Chondrocyte (in vitro differentiated cells): ENCODE data around the gene ALPP. TPM values are rescaled to one million over a fixed set of nuclear protein-coding genes. Genes with fewer than 3 reads are reported as not detected.
"Not testable (repeated sequence)": the region's sequence is repeated elsewhere in the genome, so short reads cannot be mapped to it uniquely, and the experiment has no call there.

Source experiments
- DNase-seq: peaks from one replicate; pipeline ENCODE4 v3.0.0; 2021; ENCODE audit warnings: mixed read lengths, low spot score
- H3K27ac Mint-ChIP-seq: one replicate; pipeline ENCODE4 v1.8.0; 2021; ENCODE audit warnings: mild to moderate bottlenecking, moderate library complexity, mixed read lengths; ENCODE audit not compliant: unreplicated experiment
- H3K27me3 Mint-ChIP-seq: 2 replicates; pipeline ENCODE4 v1.8.0; 2021; ENCODE audit warnings: low read depth, mixed read lengths
- H3K36me3 Mint-ChIP-seq: 2 replicates; pipeline ENCODE4 v1.8.0; 2021; ENCODE audit warnings: low read depth, mixed read lengths
- H3K4me1 Mint-ChIP-seq: 2 replicates; pipeline ENCODE4 v1.8.0; 2021; ENCODE audit warnings: low read depth, mild to moderate bottlenecking, mixed read lengths
- H3K4me3 Mint-ChIP-seq: one replicate; pipeline ENCODE4 v1.8.0; 2021; ENCODE audit warnings: mild to moderate bottlenecking, moderate library complexity, mixed read lengths; ENCODE audit not compliant: unreplicated experiment
- H3K9me3 Mint-ChIP-seq: 2 replicates; pipeline ENCODE4 v1.8.0; 2021; ENCODE audit warnings: low read depth, mixed read lengths
- total RNA-seq: library from RNA; stranded (reverse); gene quantifications from 3 replicates; pipeline ENCODE4 v1.2.1, GENCODE V29; 2021
- TF ChIP-seq, protein P1 (sequence below): fragments of 200-600 bp; sonication (generic); IDR thresholded peaks from 2 replicates; pipeline ENCODE4 v1.5.0; 2021; ENCODE audit warnings: antibody characterized with exemption, mild to moderate bottlenecking, moderate library complexity

The ALPP gene
- total RNA-seq, 1 donor from 2014 or later: not detected

DNA sequence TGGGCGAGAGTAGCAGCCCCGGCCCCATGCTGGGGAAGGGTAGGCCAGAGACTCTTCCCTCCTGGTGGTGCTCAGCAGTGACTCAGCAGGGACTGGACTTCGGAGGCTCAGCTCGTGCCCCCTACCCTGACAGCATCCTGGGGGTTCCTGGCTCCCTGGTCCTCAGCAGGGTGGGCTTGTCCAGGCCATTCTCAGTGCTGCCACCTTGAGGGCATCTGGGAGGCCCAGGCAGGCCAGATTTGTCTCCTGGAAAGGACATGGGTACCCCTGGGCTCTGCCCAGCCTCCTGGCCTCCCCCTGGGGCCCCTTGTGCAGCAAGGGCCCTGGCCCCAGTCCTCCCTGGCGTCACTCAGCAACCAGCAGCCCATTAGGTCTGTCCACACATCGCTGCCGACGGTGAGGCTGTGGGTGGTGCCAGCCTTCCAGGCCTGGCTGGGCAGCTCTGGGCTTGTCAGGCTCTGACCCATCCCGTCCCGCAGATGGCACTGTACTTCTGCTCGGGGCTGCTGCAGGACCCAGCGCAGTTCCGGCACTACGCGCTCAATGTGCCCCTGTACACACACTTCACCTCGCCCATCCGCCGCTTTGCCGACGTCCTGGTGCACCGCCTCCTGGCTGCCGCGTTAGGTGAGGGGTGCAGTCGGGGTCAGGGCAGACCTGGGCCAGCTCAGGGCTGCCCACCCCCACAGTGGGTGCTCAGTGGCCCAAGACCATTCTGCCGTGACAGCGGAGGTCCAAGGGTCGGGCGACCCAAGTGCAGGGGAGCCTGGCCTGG lies 45.0 kb upstream of the ALPP start:
- Mint-ChIP-seq H3K36me3 (no peaks in the 10 kb centered on the region), H3K9me3 (no peaks in the 10 kb centered on the region), H3K27ac (no peak overlapping the region), H3K4me3 (no peak overlapping the region), H3K4me1 (no peaks in the 10 kb centered on the region), H3K27me3 (no peaks in the 10 kb centered on the region)
- peak; percentile 85 for DNase-seq
- TF ChIP-seq, protein P1, sequence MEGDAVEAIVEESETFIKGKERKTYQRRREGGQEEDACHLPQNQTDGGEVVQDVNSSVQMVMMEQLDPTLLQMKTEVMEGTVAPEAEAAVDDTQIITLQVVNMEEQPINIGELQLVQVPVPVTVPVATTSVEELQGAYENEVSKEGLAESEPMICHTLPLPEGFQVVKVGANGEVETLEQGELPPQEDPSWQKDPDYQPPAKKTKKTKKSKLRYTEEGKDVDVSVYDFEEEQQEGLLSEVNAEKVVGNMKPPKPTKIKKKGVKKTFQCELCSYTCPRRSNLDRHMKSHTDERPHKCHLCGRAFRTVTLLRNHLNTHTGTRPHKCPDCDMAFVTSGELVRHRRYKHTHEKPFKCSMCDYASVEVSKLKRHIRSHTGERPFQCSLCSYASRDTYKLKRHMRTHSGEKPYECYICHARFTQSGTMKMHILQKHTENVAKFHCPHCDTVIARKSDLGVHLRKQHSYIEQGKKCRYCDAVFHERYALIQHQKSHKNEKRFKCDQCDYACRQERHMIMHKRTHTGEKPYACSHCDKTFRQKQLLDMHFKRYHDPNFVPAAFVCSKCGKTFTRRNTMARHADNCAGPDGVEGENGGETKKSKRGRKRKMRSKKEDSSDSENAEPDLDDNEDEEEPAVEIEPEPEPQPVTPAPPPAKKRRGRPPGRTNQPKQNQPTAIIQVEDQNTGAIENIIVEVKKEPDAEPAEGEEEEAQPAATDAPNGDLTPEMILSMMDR: peak; percentile 74

DNA sequence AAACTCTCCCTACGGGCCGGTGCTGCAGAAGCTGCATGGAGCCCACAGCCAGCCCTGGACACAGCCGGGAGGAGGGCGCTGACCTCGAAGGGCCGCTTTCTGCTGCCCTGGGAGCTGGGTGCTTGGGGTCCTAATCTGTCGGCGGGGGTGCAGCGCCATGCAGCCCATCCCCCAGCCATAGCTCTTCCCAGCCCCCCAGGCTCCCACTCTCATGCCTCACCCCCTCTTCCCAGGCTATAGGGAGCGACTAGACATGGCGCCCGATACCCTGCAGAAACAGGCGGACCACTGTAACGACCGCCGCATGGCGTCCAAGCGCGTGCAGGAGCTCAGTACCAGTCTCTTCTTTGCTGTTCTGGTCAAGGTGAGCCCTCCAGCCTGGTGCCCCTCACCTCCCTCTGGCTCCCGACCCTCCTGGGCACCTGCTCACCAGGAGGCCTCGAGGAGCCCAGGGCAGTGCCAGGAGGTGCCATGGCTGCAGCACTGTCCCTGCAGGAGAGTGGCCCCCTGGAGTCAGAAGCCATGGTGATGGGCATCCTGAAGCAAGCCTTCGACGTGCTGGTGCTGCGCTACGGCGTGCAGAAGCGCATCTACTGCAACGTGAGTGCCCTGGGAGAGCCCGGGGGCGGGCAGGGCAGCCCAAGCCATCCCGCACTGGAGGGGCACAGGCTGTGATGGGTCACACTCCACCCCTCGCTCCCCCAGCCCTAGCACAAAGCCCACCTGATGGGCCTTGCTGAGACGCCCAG lies 44.2 kb upstream of the ALPP start:
- H3K4me3 Mint-ChIP-seq, H3K9me3 Mint-ChIP-seq, H3K36me3 Mint-ChIP-seq, H3K27me3 Mint-ChIP-seq, H3K27ac Mint-ChIP-seq, H3K4me1 Mint-ChIP-seq: not testable (repeated sequence)
- DNase-seq: peak; percentile 77

DNA sequence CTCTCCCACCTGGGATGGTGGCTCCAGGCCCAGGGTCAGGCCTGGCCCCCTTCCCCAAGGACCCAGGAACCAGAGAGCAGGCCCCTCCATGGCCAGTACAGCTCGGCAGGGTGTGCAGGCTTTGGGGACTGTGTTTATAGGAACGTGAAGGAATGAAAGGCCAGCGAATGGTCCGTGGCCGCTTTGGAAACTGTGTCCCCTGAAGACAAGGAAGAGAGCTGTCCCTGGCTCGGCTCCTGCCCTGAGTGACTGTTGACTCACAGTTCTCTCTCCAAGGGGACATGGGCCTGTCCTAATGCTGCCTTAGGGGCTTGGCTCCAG lies 43.7 kb upstream of the ALPP start:
- H3K36me3 Mint-ChIP-seq, DNase-seq, H3K4me3 Mint-ChIP-seq: not testable (repeated sequence)

DNA sequence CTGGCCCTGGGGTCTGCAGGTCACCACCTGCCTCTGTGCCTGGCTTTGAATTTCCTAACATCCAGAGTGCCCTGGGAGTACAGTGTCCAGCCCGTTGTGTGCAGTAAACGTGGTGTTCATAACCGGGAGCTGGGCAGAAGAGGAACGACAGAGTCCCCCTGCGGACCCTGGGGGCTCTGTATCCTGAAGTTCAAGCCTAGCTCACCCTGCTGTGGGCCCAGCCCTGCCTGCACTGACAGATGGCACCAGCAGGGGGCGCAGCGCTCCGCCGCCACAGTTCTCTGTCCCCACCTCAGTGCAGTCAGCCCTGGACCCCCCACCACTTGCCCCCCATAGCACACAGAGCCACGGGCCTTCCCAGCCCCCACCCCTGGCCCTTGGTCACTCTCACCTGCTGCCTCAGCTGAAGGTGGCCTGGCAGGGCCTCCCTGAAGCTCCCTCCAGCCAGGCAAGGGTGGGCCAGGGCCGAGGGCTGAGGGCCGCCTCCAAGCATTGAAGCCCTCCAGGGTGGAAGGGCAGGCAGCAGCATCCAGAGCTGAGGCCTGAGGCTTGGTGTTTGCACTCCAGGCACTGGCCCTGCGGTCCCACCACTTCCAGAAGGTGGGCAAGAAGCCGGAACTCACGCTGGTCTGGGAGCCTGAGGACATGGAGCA lies 43.2 kb upstream of the ALPP start:
- H3K27ac Mint-ChIP-seq, H3K36me3 Mint-ChIP-seq, H3K9me3 Mint-ChIP-seq, H3K4me1 Mint-ChIP-seq, H3K4me3 Mint-ChIP-seq, H3K27me3 Mint-ChIP-seq: not testable (repeated sequence)
- DNase-seq: peak; percentile 72
- TF ChIP-seq, protein P1: peak; percentile 79

More for the DNA sequence above, 43.7 kb upstream of the ALPP start:
- H3K27me3 Mint-ChIP-seq, H3K9me3 Mint-ChIP-seq, H3K4me1 Mint-ChIP-seq, H3K27ac Mint-ChIP-seq: not testable (repeated sequence)

DNA sequence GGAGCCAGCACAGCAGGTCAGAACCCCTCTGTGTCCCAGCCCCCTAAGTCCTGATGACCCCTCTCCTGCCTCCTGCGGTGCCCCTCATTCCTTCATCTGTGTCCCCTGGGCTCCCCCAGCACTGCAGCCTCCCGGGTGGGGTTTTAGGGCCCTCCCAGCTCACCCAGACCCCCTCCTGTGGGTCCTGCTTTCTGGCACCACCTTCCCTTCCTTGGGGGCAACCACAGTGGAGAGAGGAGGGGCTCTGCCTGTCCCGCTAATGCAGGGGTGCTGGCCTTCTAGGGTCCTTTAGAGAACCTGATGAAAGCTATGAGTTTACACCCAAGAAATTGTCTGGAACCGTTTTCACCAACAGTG lies 42.7 kb upstream of the ALPP start:
- Mint-ChIP-seq H3K27ac (no peak overlapping the region), H3K36me3 (no peaks in the 10 kb centered on the region), H3K4me1 (no peaks in the 10 kb centered on the region), H3K4me3 (no peak overlapping the region), H3K27me3 (no peaks in the 10 kb centered on the region), H3K9me3 (no peaks in the 10 kb centered on the region)
- DNase-seq: no peak
- TF ChIP-seq, protein P1: no peak

DNA sequence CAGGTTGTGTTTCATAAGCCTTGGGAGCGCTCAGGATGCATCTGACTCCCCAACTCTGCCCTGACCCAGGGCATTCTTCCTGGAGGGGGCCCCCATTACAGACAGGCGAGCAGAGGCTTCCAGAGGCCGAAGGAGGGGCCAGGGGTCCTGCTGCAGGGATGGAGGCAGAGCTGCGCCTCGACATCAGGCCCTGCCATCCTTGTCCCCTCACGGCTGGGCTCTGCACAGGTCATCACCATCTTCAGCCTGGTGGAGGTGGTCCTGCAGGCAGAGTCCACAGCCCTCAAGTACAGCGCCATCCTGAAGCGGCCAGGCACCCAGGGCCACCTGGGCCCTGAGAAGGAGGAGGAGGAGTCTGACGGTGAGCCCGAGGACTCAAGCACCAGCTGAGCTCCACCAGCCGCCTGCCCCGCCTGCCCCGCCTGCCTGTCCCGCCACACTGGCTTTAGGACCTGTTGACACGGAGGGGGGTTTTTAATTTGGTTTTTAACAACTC lies 42.3 kb upstream of the ALPP start:
- no peaks in the 10 kb centered on the region for H3K27me3 Mint-ChIP-seq
- H3K36me3 Mint-ChIP-seq: no peaks in the 10 kb centered on the region
- TF ChIP-seq, protein P1: no peak
- no peaks in the 10 kb centered on the region for H3K9me3 Mint-ChIP-seq
- H3K27ac Mint-ChIP-seq: no peak overlapping the region
- DNase-seq: peak; percentile 89
- H3K4me1 Mint-ChIP-seq: no peaks in the 10 kb centered on the region
- H3K4me3 Mint-ChIP-seq: no peak overlapping the region
